Immature natural killer cell (primary cell): Measurements from ENCODE around the gene GULP1. TPM values are rescaled to one million over a fixed set of nuclear protein-coding genes. Genes with fewer than 3 reads are reported as not detected.
"Not testable (repeated sequence)": the region's sequence is repeated elsewhere in the genome, so short reads cannot be mapped to it uniquely, and the experiment has no call there.

Source experiments
- DNase-seq, 3 donors: peaks; one replicate each; pipeline ENCODE4 v3.0.0; 2022; ENCODE audit warnings: mixed read lengths in 1 of 3
- H3K27ac Mint-ChIP-seq, 6 donors: one replicate each; pipeline ENCODE4 v1.8.0; 2020; ENCODE audit warnings: mixed read lengths in 6 of 6, mild to moderate bottlenecking in 5 of 6, inconsistent platforms in 4 of 6, moderate library complexity in 3 of 6
- H3K27me3 Mint-ChIP-seq, 3 donors: one replicate each; pipeline ENCODE4 v1.8.0; 2020 to 2021; ENCODE audit warnings: low read depth in 3 of 3, mild to moderate bottlenecking in 3 of 3, mixed read lengths in 3 of 3, moderate library complexity in 3 of 3, inconsistent platforms in 1 of 3
- H3K36me3 Mint-ChIP-seq, 3 donors: one replicate each; pipeline ENCODE4 v1.8.0; 2020; ENCODE audit warnings: mixed read lengths in 3 of 3, inconsistent platforms in 2 of 3, mild to moderate bottlenecking in 2 of 3
- H3K4me1 Mint-ChIP-seq, 2 donors: one replicate each; pipeline ENCODE4 v1.8.0; 2020; ENCODE audit warnings: inconsistent platforms in 2 of 2, mild to moderate bottlenecking in 2 of 2, mixed read lengths in 2 of 2, moderate library complexity in 1 of 2
- H3K4me3 Mint-ChIP-seq, 5 donors: one replicate each; pipeline ENCODE4 v1.8.0; 2020; ENCODE audit warnings: mild to moderate bottlenecking in 5 of 5, mixed read lengths in 5 of 5, inconsistent platforms in 3 of 5, moderate library complexity in 3 of 5
- H3K9me3 Mint-ChIP-seq, 6 donors: one replicate each; pipeline ENCODE4 v1.8.0; 2020; ENCODE audit warnings: mild to moderate bottlenecking in 6 of 6, mixed read lengths in 6 of 6, inconsistent platforms in 4 of 6, moderate library complexity in 3 of 6
- polyA plus RNA-seq, 3 donors: library from polyadenylated mRNA; unstranded; fragments of 300-500 nt; fragmentation: Illumina TruSeq; gene quantifications; one replicate each; pipeline ENCODE4 v1.2.3, GENCODE V29; 2021

GULP1 gene
- polyA plus RNA-seq, 3 donors from 2014 or later: not detected

- Mint-ChIP-seq H3K4me3 (no peak overlapping the region), H3K36me3 (no peaks in the 10 kb centered on the region), H3K9me3 (peaks cover 0 to 16% (median 2%) of the 10 kb centered on the region in 6 donors), H3K27ac (no peak overlapping the region), H3K27me3 (no peaks in the 10 kb centered on the region), H3K4me1 (no peaks in the 10 kb centered on the region)
- no peak for DNase-seq
Observed at GRCh38 chr2:188598551-188598950, 306.9 kb downstream of the GULP1 start.

GRCh38 chr2:188599140-188599539, 307.5 kb downstream of the GULP1 start:
- Mint-ChIP-seq H3K36me3 (no peaks in the 10 kb centered on the region), H3K27ac (no peak overlapping the region), H3K9me3 (peaks cover 0 to 19% (median 2%) of the 10 kb centered on the region in 6 donors), H3K27me3 (no peaks in the 10 kb centered on the region), H3K4me1 (no peaks in the 10 kb centered on the region), H3K4me3 (no peak overlapping the region)
- DNase-seq: no peak

DNA sequence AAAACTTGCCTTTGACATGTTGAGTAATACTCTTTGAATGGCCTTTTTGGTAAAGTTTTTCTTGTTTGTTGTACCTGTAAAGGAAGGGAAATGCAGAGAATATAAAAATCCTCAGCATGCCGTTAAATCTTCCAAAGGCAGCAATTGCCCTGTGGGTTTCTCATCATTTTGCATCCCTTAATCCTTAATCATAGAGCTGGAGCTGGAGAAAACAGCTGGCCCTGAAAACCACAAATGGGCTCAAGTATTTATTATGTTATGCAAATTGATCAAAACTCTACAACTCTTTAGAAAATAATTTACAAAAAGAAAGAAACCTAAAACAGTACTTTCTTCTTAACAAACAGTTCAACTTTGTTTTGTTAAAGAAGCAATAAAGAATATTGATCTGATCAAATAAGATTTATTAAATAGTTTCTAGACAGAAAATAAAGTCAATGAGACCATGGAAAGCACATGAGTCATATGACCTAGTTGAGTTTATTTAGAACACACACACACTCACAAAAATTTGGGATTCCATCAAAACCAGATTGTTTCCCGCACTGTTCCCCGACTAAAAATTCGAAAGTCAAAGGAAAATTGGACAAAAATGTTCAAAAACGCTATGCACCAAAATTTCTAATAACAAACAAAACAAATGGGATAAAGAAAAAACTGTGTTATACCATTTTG, 309.0 kb downstream of the GULP1 start:
- Mint-ChIP-seq H3K4me1 (no peaks in the 10 kb centered on the region), H3K36me3 (no peaks in the 10 kb centered on the region), H3K27me3 (no peaks in the 10 kb centered on the region), H3K27ac (no peak overlapping the region), H3K9me3 (peaks cover 2 to 28% (median 9%) of the 10 kb centered on the region in 6 donors), H3K4me3 (no peak overlapping the region)
- DNase-seq: no peak

DNA sequence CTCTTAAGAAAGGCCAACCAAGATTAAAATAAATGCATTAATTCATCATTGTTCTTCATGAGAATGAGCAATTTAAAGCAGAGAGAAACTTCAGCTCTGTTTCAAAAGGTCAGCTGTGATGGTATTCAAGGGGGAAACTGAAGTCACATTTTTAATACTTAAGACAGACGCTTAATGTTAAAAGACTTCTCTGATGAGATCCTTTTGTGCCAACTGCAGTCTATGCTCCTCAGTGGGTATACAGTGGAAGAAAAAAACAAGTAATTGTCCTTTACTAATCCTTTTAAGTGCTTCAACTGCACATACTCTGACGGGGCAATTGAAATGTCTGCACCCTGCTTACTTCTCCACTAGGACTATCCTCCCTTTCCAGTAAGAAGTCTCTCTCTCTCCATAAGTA, 309.7 kb downstream of the GULP1 start:
- DNase-seq: no peak
- Mint-ChIP-seq H3K27me3 (no peaks in the 10 kb centered on the region), H3K36me3 (no peaks in the 10 kb centered on the region), H3K4me3 (no peak overlapping the region), H3K9me3 (peaks cover 2 to 27% (median 12%) of the 10 kb centered on the region in 6 donors), H3K4me1 (no peaks in the 10 kb centered on the region), H3K27ac (no peak overlapping the region)

GRCh38 chr2:188601927-188602326, 310.3 kb downstream of the GULP1 start:
- Mint-ChIP-seq H3K4me1 (no peaks in the 10 kb centered on the region), H3K27me3 (no peaks in the 10 kb centered on the region), H3K27ac (no peak overlapping the region), H3K36me3 (no peaks in the 10 kb centered on the region), H3K4me3 (no peak overlapping the region), H3K9me3 (peaks cover 2 to 25% (median 12%) of the 10 kb centered on the region in 6 donors)
- no peak for DNase-seq

DNA sequence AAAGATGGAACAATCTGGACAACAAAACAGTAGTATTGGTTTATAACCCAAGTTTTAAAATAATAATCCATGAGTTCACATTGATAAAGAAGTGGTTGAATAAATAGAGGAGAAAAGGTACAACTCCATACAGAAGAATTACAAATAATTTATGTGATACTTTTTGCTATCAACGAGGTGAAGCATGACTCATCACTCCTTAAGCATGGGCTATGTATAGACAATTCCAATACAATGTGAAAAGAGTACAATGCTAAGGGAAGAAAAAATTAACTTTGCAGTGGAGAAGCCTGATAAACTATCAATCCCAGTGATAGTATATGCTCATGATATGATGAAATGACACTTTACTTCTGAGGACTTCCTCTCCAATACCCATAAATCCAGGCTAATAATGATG, 312.9 kb downstream of the GULP1 start:
- Mint-ChIP-seq H3K4me1 (no peaks in the 10 kb centered on the region), H3K36me3 (no peaks in the 10 kb centered on the region), H3K4me3 (no peak overlapping the region), H3K27ac (no peak overlapping the region), H3K9me3 (peaks cover 7 to 27% (median 12%) of the 10 kb centered on the region in 6 donors), H3K27me3 (no peaks in the 10 kb centered on the region)
- no peak for DNase-seq

DNA sequence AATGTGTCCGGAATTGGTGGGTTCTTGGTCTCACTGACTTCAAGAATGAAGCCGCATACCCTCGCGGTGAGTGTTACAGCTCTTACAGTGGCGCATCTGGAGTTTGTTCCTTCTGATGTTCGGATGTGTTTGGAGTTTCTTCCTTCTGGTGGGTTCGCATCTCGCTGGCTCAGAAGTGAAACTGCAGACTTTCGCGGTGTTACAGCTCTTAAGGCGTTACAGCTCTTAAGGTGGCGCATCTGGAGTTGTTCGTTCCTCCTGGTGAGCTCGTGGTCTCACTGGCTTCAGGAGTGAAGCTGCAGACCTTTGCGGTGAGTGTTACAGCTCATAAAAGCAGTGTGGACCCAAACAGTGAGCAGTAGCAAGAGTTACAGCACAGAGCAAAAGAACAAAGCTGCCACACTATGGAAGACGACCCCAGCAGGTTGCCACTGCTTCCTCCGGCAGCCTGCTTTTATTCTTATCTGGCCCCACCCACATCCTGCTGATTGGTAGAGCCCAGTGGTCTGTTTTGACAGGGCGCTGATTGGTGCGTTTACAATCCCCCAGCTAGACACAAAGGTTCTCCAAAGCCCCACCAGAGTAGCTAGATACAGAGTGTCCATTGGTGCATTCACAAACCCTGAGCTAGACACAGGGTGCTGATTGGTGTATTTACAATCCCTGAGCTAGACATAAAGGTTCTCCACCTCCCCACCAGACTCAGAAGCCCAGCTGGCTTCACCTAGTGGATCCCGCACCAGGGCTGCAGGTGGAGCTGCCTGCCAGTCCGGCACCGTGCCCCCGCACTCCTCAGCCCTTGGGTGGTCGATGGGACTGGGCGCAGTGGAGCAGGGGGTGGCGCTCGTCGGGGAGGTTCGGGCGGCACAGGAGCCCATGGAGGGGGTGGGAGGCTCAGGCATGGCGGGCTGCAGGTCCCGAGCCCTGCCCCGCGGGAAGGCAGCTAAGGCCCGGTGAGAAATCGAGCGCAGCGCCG, 314.2 kb downstream of the GULP1 start:
- H3K36me3 Mint-ChIP-seq, H3K27me3 Mint-ChIP-seq, H3K4me1 Mint-ChIP-seq: not testable (repeated sequence)
- peak in 2 of 3 donors; percentile 2 to 12 for DNase-seq
- Mint-ChIP-seq H3K9me3 (peaks cover 7 to 27% (median 12%) of the 10 kb centered on the region in 6 donors), H3K27ac (peak overlapping the region in 3 of 6 donors; percentile 34 to 84 (median 80)), H3K4me3 (peak overlapping the region in 4 of 5 donors; percentile 56 to 80 (median 78))

GRCh38 chr2:188606596-188606995, 314.9 kb downstream of the GULP1 start:
- H3K4me3 Mint-ChIP-seq, H3K27ac Mint-ChIP-seq, DNase-seq, H3K36me3 Mint-ChIP-seq, H3K27me3 Mint-ChIP-seq, H3K4me1 Mint-ChIP-seq: not testable (repeated sequence)
- H3K9me3 Mint-ChIP-seq: peaks cover 7 to 34% (median 13%) of the 10 kb centered on the region in 6 donors

DNA sequence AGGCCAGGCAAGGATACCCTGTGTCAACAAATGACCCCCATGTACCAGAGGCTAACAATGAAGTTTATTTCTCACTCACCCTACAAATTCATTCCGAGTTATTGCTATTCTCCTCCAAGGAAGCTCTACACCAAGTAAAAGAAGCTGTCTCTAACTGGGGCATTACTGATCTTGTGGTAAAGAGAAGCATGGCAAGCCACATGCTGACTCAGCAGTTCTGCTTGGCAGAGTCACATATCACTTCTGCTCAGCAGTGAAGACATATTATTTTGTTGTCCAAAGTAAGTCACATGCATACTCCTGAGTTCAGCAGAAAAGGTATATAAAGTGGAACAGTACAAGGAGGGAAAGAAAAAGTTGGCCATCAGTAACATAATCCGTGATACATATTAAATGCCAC, 315.8 kb downstream of the GULP1 start:
- H3K9me3 Mint-ChIP-seq: peaks cover 7 to 29% (median 13%) of the 10 kb centered on the region in 6 donors
- H3K36me3 Mint-ChIP-seq: no peaks in the 10 kb centered on the region
- H3K4me1 Mint-ChIP-seq: no peaks in the 10 kb centered on the region
- no peak overlapping the region for H3K4me3 Mint-ChIP-seq
- no peak for DNase-seq
- H3K27me3 Mint-ChIP-seq: peaks cover 0 to 1% (median 0%) of the 10 kb centered on the region in 3 donors
- H3K27ac Mint-ChIP-seq: no peak overlapping the region

- Mint-ChIP-seq H3K4me3 (no peak overlapping the region), H3K27ac (no peak overlapping the region), H3K9me3 (peaks cover 7 to 25% (median 14%) of the 10 kb centered on the region in 6 donors), H3K36me3 (no peaks in the 10 kb centered on the region), H3K27me3 (peaks cover 0 to 1% (median 0%) of the 10 kb centered on the region in 3 donors), H3K4me1 (no peaks in the 10 kb centered on the region)
- no peak for DNase-seq
Observed at GRCh38 chr2:188609321-188610049, 317.8 kb downstream of the GULP1 start.

DNA sequence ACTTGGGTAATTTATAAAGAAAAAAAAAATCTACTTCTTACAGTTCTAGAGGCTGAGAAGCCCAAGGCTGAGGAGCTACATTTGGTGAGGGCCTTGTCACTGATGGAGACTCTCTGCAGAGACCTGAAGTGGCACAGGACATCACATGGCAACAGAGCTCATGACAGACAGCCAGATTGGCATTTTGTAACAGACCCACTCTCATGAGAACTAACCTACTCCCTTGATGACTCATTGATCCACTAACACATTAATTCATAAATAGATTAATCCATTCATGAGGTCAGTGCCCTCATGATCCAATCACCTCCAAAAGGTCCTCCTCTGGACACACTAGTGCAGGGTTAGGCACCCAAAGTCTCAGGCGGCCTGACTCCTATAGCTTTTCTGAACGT, 318.4 kb downstream of the GULP1 start:
- Mint-ChIP-seq H3K27me3 (peaks cover 0 to 1% (median 0%) of the 10 kb centered on the region in 3 donors), H3K4me1 (no peaks in the 10 kb centered on the region), H3K9me3 (peaks cover 6 to 20% (median 10%) of the 10 kb centered on the region in 6 donors)

GRCh38 chr2:188610827-188611226, 319.2 kb downstream of the GULP1 start:
- no peak overlapping the region for H3K4me3 Mint-ChIP-seq
- H3K36me3 Mint-ChIP-seq: no peaks in the 10 kb centered on the region

More for the DNA sequence above, 318.4 kb downstream of the GULP1 start:
- DNase-seq: no peak
- Mint-ChIP-seq H3K27ac (no peak overlapping the region), H3K4me3 (no peak overlapping the region), H3K36me3 (no peaks in the 10 kb centered on the region)

DNA sequence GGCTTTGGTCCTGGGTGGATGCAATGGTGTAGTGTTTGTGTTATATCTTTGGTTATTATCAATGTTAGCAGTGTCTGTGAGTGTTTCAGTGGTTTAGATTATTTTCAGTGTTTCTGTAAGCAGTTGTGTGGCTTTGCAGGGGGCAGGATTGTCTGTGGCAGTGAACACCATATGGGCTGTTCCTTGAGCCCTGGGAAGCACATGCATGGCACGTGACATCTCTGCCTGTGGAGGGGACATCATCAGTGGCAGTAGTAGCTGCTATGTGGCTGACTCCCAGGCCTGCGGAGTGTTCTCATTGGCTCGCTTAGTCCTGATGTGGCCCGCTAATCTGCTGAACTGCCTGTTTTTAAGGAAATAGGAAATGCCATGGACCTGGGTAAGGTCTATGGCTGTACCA, 327.5 kb downstream of the GULP1 start:
- no peak for DNase-seq
- peaks cover 17 to 53% (median 29%) of the 10 kb centered on the region in 6 donors for H3K9me3 Mint-ChIP-seq
- no peak overlapping the region for H3K4me3 Mint-ChIP-seq
- H3K27me3 Mint-ChIP-seq: peaks cover 0 to 2% (median 0%) of the 10 kb centered on the region in 3 donors
- no peaks in the 10 kb centered on the region for H3K36me3 Mint-ChIP-seq
- no peaks in the 10 kb centered on the region for H3K4me1 Mint-ChIP-seq
- H3K27ac Mint-ChIP-seq: no peak overlapping the region

More at GRCh38 chr2:188610827-188611226, 319.2 kb downstream of the GULP1 start:
- Mint-ChIP-seq H3K27me3 (peaks cover 0 to 1% (median 0%) of the 10 kb centered on the region in 3 donors), H3K27ac (no peak overlapping the region), H3K9me3 (peaks cover 4 to 22% (median 8%) of the 10 kb centered on the region in 6 donors), H3K4me1 (no peaks in the 10 kb centered on the region)
- no peak for DNase-seq
